AG20443 (cell line): Measurements from ENCODE around the gene PIP5K1B.
"Not testable (repeated sequence)": the region's sequence is repeated elsewhere in the genome, so short reads cannot be mapped to it uniquely, and the experiment has no call there.

Experiments used
- DNase-seq: peaks from one replicate; pipeline ENCODE4 v3.0.0; 2012; ENCODE audit warnings: low spot score, mixed read lengths

PIP5K1B gene

DNA sequence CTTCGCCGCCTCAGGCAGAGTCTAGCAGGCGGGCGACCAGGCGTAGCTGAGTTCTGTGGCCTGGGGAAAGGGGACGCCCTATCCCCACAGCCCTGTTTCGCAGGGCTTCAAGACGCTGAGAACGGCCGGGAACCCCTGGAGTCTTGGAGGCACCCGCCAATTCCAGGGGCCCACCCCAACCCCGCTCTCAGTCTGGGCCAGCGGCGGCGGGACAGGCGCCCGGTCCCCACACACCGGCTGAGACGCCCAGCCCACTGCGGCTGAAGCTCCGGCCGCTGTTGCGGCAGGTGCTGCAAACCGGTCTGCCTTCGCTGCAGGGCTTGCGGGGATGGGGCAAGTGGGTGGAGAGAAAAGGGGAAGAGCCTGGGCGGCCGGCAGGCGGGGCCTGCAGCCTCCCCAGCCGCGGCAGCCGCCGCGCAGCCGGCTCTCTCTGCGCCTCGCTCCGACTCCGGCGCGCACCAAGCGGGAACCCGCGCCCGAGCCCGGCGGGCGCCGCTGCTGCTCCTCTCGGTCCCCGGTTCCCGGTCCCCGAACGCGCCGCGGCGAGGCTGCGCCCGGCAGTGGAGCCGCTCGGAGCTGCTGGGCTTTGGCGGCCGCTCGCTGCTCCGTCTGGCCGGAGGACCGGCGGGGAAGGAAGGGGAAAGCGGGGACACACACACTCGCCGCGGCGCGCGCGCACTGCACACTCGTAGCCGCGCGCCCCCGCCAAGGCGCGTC is at the start of gene PIP5K1B:
Gene PIP5K1B, plus strand, starts transcription at position 427 of the 717 bp plus-strand sequence. CDS start 117,375 bp downstream, outside the sequence.
- DNase-seq = peak; percentile 87

- DNase-seq = no peak
Observed at GRCh38 chr9:68664036-68664435, 41.0 kb upstream of the PIP5K1B start.

DNA sequence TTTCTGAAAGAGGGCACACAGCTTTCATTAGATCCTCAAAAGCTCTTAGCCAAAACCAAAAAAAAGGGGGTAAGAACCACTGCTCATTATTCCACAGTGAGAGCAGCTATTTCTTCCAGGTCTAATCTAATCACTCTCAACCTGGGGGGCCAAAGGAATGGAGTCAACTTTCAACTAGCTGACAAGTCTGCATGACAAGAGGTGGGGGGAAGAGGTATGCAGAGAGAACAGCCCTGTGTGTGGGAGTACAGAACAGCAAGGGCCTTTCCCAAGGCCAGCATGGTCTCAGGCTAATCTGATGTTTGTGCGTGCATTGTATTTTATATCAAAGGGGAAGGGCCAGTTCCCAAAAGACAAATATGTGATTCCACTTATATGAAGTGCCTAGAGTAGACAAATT is 36.9 kb upstream of the PIP5K1B start:
- DNase-seq = no peak

GRCh38 chr9:68669218-68669617 is 35.8 kb upstream of the PIP5K1B start:
- DNase-seq = no peak

DNA sequence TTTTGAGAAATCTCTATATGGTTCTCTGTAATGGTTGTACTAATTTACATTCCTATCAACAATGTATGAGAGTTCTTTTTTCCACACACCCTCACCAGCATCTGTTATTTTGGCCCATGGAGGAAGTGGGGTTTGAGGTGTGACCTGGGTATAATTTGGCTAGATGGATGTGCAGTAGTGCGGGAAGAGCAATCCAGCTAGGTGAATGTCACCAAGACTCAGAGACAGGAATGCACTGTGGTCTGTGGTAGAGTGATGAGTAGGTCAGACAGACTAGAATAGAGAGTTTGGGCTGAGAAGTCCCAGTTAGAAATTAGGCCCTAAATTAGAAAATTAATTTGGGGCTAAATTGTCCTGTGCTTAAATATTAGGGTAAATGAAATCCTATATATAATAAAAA is 32.8 kb upstream of the PIP5K1B start:
- DNase-seq = no peak

- DNase-seq = no peak
Observed at GRCh38 chr9:68672625-68673024, 32.4 kb upstream of the PIP5K1B start.

- DNase-seq = peak; percentile 11
Observed at GRCh38 chr9:68678430-68678829, 26.6 kb upstream of the PIP5K1B start.

GRCh38 chr9:68683433-68683832 is 21.6 kb upstream of the PIP5K1B start:
- no peak for DNase-seq

GRCh38 chr9:68685213-68685612 is 19.8 kb upstream of the PIP5K1B start:
- DNase-seq = no peak

- peak; percentile 18 for DNase-seq
Observed at GRCh38 chr9:68685770-68686169, 19.3 kb upstream of the PIP5K1B start.

- DNase-seq = no peak
Observed at GRCh38 chr9:68690088-68690487, 15.0 kb upstream of the PIP5K1B start.

DNA sequence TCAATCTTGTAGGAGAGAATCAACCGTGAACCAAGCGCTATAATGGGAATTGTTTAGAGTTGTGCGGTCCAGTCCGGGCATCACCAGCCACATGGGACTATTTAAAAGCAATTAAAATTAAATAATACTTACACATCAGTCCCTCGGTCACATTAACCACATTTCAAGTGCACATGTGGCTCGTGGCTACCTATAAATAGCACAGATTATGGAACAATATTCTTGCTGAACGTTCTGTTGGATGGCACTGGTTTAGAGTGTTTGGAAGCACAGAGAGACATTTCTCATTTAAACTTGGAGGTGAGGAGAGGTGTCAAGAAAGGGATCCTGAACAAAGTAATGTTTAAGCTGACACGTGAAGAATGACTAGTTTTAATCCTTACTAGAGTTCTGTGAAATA is 12.5 kb upstream of the PIP5K1B start:
- DNase-seq = no peak

- DNase-seq = no peak
Observed at GRCh38 chr9:68694125-68694524, 10.9 kb upstream of the PIP5K1B start.

DNA sequence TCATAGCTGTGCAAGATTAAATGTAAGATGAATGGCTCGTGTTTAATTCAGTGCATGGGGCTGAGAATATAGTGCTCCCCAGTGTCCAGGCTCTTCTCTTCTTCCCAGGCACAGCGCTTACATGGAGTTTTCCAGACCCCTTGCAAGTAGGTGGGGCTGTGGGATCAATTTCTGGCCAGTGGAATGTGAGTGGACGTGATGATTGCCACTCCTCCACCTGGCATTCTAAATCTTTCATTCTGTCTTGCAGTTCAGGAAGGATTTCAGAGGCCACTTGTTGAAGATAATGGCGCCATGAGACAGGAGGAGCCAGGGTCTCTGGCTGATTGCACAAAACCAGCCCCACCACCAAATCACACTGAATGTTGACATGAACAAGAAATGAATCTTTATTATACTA is 7.2 kb upstream of the PIP5K1B start:
- DNase-seq = no peak

GRCh38 chr9:68698943-68699509 is 6.0 kb upstream of the PIP5K1B start:
- no peak for DNase-seq

DNA sequence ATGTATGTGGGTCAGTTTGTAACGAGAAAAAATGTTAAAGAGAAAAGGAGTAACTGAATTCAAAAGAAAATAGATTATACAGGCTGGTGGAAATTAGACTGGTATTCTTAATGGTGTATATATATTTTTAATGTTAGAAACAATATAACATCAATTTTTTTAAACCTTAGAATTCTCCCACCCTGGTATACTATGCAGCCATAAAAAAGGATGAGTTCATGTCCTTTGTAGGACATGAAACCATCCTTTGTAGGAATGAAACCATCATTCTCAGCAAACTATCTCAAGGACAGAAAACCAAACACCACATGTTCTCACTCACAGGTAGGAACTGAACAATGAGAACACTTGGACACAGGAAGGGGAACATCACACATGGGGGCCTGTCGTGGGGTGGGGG is 5.4 kb upstream of the PIP5K1B start:
- DNase-seq = not testable (repeated sequence)

DNA sequence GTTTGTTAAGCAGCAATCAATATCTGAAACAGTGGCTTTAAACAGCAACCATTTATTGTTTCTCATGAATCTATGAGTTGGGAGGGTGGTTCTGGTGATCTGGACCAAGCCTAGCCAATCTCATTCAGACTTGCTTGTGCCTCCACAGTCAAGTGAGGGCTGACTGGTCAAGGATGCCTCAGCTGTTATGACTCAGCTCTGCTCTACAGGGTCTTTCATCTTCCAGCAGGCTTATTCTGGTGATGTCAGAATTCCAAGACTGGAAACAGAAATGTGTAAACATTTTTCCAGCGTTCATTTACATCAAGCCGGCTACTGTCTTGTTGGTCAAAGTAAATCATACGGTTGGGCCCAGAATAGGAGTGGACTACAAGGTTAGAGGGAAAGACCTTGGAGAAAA is 2.5 kb upstream of the PIP5K1B start:
- DNase-seq = no peak

DNA sequence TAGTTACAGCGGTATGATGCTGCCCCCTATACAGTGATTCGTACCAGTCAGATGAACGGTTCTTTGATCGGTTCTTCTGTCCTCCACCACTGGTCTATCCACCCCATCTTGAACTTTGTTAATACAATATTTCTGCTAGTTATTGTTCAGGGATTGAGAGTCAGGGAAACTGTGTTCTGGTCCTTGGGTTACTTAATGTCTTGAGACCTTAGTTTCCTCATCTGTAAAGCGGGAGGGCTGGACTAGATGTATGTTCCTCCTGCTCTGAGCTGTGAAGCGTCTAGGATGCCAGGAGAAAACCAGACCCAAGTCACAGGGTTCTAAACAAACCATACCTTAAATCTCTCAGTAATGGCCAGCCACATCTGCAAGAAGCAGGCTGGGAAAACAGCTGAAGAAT is 1.4 kb upstream of the PIP5K1B start:
- no peak for DNase-seq

DNA sequence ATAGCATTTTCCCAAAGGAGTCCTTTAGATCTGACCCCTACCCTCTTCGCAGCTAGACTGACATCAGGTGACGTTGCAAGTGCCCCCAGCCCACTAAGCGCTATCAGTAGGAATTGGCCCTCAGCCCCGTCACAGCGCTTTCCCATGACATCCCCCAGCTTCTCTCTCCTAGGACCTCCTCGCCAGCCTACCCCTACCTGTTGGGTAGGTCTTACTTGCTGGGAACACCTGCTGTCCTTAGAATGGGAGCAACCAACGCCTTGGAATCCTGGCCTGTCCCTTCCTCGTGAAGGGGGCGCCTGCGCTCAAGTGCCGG is 584 bp upstream of the PIP5K1B start:
- DNase-seq = no peak

DNA sequence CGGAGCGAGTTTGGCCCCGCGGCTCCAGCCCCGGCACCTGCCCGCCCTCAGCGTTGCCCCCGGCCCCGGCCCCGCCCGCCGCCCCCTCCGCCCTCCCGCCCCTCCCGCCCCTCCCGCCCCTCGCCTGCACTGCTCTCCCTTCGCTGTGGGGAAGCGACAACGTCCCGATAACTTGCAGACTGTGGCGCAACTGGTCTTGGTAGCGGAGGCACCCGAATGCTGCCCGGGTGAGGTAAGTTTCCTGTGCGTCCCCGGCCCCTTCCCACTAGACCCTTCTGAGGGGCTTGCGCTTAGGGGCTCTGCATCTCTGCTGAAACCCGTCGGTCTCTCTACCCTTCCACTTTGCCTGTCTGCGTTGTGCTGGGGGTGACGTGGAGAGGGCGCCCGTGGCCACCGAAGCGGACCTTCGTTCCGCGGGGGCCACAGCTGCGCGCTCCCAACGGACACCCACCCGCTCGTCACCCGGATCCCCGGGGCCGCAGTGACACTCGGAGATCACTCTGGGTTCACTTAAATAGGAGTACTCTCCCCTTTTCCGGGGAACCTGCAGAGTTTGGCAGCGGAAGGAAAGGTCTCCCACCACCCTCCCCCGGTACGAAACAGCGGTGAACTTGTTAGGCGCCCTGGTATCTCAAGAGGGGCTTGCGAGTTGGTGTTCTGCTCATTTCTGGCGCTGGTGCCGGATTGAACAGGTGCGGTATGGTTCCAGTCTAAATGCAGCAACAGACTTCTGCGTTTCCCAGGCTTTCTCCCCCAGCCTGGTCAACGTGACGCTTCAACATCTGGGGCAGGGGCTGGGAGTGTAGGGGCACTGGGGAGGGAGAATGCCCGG is 707 bp downstream of the PIP5K1B start:
- DNase-seq = no peak

DNA sequence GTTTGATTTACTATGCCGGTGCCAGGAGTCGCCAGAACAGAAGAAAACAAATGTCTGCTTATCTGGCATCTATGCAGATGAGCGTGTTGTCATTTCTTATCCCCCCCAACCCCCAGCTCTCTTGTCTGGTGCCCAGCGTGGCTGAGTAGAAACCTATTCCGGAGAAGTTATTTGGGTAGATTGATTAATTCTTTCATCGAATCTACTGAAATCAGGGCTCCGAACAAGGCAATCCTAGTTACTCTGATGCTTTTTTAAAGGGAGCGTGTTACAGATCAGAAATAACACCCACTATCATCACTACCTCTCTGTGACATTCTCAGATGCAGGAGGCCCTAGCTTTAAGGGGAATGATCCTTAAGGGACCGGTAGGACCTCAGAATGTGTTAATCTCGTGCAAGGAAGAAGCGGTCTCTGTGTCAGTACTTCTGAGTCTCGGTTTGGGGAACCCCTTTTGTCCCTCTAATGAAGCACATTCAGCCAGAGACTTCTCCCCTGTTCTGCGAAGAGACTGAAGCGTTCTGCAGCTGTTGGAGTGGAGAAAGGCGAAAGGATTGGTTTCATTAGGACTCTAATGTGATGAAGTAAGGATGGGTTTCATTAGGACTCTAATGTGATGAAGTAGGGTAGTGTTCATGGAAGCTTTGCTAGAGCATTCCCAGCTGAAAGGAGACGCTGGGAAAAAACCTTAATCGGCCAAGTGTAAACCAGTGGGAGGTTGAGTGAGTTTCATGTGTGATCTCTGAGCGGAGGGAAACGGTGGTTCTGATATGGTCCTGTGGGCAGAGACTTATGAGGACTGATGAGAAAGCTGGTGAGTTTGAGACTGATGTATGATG is 1.5 kb downstream of the PIP5K1B start:
- DNase-seq = no peak

GRCh38 chr9:68707801-68708488 is 2.9 kb downstream of the PIP5K1B start:
- no peak for DNase-seq
